Neural cell (in vitro differentiated cells): ENCODE data around the gene FAM131B. TPM values are rescaled to one million over a fixed set of nuclear protein-coding genes. Genes with fewer than 3 reads are reported as not detected.
A peak's percentile ranks its signal among the peaks of the same experiment; 100 is the strongest.

ENCODE experiments used
- H2AFZ ChIP-seq: fragments of 200-600, 300-800 bp; sonication (generic), shearing (Covaris generic); 2 replicates; pipeline ENCODE4 v1.6.0; 2014; ENCODE audit warnings: low read depth, mild to moderate bottlenecking, antibody characterized with exemption, low read length, moderate library complexity
- H3F3A ChIP-seq: fragments of 200-600 bp; shearing (Covaris generic); 2 replicates; pipeline ENCODE4 v1.6.1; 2016; ENCODE audit warnings: mild to moderate bottlenecking, moderate library complexity, mixed read lengths, antibody characterized with exemption, low read length; ENCODE audit not compliant: insufficient read depth, poor library complexity, severe bottlenecking
- H3K27ac ChIP-seq: fragments of 200-600, 300-800 bp; sonication (generic), shearing (Covaris generic); 2 replicates; pipeline ENCODE4 v1.5.1; 2014; ENCODE audit warnings: mild to moderate bottlenecking, low read length, moderate library complexity
- H3K27me3 ChIP-seq: fragments of 300-800, 200-600 bp; sonication (generic), shearing (Covaris generic); 2 replicates; pipeline ENCODE4 v1.6.0; 2014; ENCODE audit warnings: mild to moderate bottlenecking, low read depth, low read length, moderate library complexity; ENCODE audit not compliant: insufficient read depth
- H3K36me3 ChIP-seq: fragments of 300-800, 200-600 bp; sonication (generic), shearing (Covaris generic); 2 replicates; pipeline ENCODE4 v1.5.1; 2014; ENCODE audit warnings: mild to moderate bottlenecking, antibody characterized with exemption, low read length, moderate library complexity; ENCODE audit not compliant: insufficient read depth
- H3K4me2 ChIP-seq: fragments of 300-800, 200-600 bp; sonication (generic), shearing (Covaris generic); 2 replicates; pipeline ENCODE4 v1.6.0; 2014; ENCODE audit warnings: mild to moderate bottlenecking, low read length
- H3K4me3 ChIP-seq: fragments of 300-800, 200-600 bp; sonication (generic), shearing (Covaris generic); 2 replicates; pipeline ENCODE4 v1.5.1; 2014; ENCODE audit warnings: mild to moderate bottlenecking, low read length, moderate library complexity
- H3K79me2 ChIP-seq: fragments of 200-600 bp; shearing (Covaris generic); replicated peaks from 2 replicates; pipeline ENCODE4 v1.6.0; 2014; ENCODE audit warnings: mild to moderate bottlenecking, low read length, moderate library complexity; ENCODE audit not compliant: insufficient read depth
- H3K9ac ChIP-seq: fragments of 300-800, 200-600 bp; sonication (generic), shearing (Covaris generic); 2 replicates; pipeline ENCODE4 v1.6.1; 2016; ENCODE audit warnings: mild to moderate bottlenecking, low read length, mixed read lengths
- H3K9me2 ChIP-seq: fragments of 200-600 bp; shearing (Covaris generic); 2 replicates; pipeline ENCODE4 v1.6.1; 2016; ENCODE audit warnings: mild to moderate bottlenecking, low read length, mixed read lengths; ENCODE audit not compliant: insufficient read depth
- H3K9me3 ChIP-seq: fragments of 200-600, 300-800 bp; sonication (generic), shearing (Covaris generic); 2 replicates; pipeline ENCODE4 v1.6.1; 2016; ENCODE audit warnings: mild to moderate bottlenecking, mixed run types, low read length, moderate library complexity, mixed read lengths
- H4K20me1 ChIP-seq: fragments of 200-600 bp; shearing (Covaris generic); 2 replicates; pipeline ENCODE4 v1.6.1; 2016; ENCODE audit warnings: mild to moderate bottlenecking, mixed run types; ENCODE audit not compliant: insufficient read depth
- EP300 ChIP-seq: fragments of 450-650 bp; conservative IDR thresholded peaks from 2 replicates; pipeline ENCODE4 v1.6.1; 2014; ENCODE audit warnings: antibody characterized with exemption, mild to moderate bottlenecking, moderate library complexity; ENCODE audit not compliant: poor library complexity, severe bottlenecking
- EZH2 ChIP-seq: fragments of 200-600, 300-800 bp; shearing (Covaris generic), sonication (generic); IDR thresholded peaks from 2 replicates; pipeline ENCODE4 v1.6.1; 2014; ENCODE audit warnings: antibody characterized with exemption, low read length, borderline replicate concordance, mild to moderate bottlenecking; ENCODE audit not compliant: insufficient read depth, poor library complexity, severe bottlenecking
- MXI1 ChIP-seq: fragments of 450-650 bp; conservative IDR thresholded peaks from 2 replicates; pipeline ENCODE4 v1.6.1; 2014; ENCODE audit warnings: antibody characterized with exemption, mild to moderate bottlenecking; ENCODE audit not compliant: poor library complexity, severe bottlenecking
- POLR2AphosphoS5 ChIP-seq: IDR thresholded peaks from 2 replicates; pipeline ENCODE4 v1.6.1; 2012
- SMC3 ChIP-seq: fragments of 450-650 bp; conservative IDR thresholded peaks from 2 replicates; pipeline ENCODE4 v1.6.1; 2014; ENCODE audit warnings: antibody characterized with exemption, mild to moderate bottlenecking, moderate library complexity; ENCODE audit not compliant: poor library complexity
- TAF1 ChIP-seq: IDR thresholded peaks from 2 replicates; pipeline ENCODE4 v1.6.1; 2012; ENCODE audit warnings: low read depth
- polyA plus RNA-seq: library from polyadenylated mRNA; depleted of rRNA; stranded (reverse); fragments of >200 nt; gene quantifications from 2 replicates; pipeline ENCODE4 v1.2.3, GENCODE V29; 2014
- TF ChIP-seq, protein P1 (sequence below): IDR thresholded peaks from 2 replicates; pipeline ENCODE4 v1.6.1; 2012; ENCODE audit warnings: borderline replicate concordance
- TF ChIP-seq, protein P2 (sequence below): fragments of 450-650 bp; IDR thresholded peaks from 2 replicates; pipeline ENCODE4 v1.5.1; 2014; ENCODE audit warnings: antibody characterized with exemption, mild to moderate bottlenecking, moderate library complexity; ENCODE audit not compliant: poor library complexity, severe bottlenecking

The FAM131B gene
- polyA plus RNA-seq, 1 donor from 2014 or later, result 45.9 TPM

DNA sequence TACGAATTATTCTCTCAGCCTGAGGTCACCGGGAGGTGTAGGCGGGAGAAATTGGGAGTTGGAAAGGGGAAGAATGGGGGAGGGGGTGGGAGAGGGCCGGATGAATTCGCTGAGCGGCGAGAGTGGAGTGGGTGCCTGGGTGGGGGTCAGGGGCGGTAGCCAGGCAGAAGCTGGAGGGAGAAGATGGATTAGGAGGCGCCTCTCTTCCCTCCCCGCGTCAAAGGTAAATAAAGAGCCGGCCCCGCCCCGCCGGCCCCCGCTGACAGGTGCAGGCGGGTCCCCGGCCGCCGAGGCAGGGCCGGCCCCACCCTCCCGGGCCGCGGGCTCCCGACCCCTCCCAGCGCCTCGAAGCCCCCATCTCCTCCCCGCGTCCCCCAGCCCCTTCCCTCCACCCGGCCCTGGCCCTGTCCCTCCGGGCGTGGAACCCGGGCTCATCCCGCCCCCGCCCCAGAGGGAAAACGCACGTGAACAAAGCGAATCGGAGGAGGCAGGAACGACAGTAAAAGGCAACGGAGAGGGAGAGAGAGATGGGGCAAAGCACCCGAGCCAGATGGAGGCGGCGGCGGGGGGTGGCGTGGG, 872 bp downstream of the FAM131B start:
- Histone ChIP-seq H3K9me3 (no peaks in the 10 kb centered on the region), H3K4me3 (peak overlapping the region; percentile 97), H3F3A (no peaks in the 10 kb centered on the region), H3K27me3 (no peaks in the 10 kb centered on the region), H4K20me1 (no peaks in the 10 kb centered on the region), H3K4me2 (peak overlapping the region; percentile 44), H3K27ac (peak overlapping the region; percentile 92), H3K9me2 (no peaks in the 10 kb centered on the region), H3K36me3 (no peaks in the 10 kb centered on the region), H3K79me2 (peaks cover 13% of the 10 kb centered on the region), H2AFZ (peak overlapping the region; percentile 98), H3K9ac (peak overlapping the region; percentile 100)
- TF ChIP-seq, protein P1, sequence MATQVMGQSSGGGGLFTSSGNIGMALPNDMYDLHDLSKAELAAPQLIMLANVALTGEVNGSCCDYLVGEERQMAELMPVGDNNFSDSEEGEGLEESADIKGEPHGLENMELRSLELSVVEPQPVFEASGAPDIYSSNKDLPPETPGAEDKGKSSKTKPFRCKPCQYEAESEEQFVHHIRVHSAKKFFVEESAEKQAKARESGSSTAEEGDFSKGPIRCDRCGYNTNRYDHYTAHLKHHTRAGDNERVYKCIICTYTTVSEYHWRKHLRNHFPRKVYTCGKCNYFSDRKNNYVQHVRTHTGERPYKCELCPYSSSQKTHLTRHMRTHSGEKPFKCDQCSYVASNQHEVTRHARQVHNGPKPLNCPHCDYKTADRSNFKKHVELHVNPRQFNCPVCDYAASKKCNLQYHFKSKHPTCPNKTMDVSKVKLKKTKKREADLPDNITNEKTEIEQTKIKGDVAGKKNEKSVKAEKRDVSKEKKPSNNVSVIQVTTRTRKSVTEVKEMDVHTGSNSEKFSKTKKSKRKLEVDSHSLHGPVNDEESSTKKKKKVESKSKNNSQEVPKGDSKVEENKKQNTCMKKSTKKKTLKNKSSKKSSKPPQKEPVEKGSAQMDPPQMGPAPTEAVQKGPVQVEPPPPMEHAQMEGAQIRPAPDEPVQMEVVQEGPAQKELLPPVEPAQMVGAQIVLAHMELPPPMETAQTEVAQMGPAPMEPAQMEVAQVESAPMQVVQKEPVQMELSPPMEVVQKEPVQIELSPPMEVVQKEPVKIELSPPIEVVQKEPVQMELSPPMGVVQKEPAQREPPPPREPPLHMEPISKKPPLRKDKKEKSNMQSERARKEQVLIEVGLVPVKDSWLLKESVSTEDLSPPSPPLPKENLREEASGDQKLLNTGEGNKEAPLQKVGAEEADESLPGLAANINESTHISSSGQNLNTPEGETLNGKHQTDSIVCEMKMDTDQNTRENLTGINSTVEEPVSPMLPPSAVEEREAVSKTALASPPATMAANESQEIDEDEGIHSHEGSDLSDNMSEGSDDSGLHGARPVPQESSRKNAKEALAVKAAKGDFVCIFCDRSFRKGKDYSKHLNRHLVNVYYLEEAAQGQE, result no peak
- TF ChIP-seq SMC3, result no peak
- TF ChIP-seq TAF1, result peak; percentile 53
- TF ChIP-seq MXI1, result peak; percentile 11
- peak; percentile 46 for TF ChIP-seq POLR2AphosphoS5
- TF ChIP-seq EP300, result no peak
- TF ChIP-seq, protein P2, sequence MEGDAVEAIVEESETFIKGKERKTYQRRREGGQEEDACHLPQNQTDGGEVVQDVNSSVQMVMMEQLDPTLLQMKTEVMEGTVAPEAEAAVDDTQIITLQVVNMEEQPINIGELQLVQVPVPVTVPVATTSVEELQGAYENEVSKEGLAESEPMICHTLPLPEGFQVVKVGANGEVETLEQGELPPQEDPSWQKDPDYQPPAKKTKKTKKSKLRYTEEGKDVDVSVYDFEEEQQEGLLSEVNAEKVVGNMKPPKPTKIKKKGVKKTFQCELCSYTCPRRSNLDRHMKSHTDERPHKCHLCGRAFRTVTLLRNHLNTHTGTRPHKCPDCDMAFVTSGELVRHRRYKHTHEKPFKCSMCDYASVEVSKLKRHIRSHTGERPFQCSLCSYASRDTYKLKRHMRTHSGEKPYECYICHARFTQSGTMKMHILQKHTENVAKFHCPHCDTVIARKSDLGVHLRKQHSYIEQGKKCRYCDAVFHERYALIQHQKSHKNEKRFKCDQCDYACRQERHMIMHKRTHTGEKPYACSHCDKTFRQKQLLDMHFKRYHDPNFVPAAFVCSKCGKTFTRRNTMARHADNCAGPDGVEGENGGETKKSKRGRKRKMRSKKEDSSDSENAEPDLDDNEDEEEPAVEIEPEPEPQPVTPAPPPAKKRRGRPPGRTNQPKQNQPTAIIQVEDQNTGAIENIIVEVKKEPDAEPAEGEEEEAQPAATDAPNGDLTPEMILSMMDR, result no peak

DNA sequence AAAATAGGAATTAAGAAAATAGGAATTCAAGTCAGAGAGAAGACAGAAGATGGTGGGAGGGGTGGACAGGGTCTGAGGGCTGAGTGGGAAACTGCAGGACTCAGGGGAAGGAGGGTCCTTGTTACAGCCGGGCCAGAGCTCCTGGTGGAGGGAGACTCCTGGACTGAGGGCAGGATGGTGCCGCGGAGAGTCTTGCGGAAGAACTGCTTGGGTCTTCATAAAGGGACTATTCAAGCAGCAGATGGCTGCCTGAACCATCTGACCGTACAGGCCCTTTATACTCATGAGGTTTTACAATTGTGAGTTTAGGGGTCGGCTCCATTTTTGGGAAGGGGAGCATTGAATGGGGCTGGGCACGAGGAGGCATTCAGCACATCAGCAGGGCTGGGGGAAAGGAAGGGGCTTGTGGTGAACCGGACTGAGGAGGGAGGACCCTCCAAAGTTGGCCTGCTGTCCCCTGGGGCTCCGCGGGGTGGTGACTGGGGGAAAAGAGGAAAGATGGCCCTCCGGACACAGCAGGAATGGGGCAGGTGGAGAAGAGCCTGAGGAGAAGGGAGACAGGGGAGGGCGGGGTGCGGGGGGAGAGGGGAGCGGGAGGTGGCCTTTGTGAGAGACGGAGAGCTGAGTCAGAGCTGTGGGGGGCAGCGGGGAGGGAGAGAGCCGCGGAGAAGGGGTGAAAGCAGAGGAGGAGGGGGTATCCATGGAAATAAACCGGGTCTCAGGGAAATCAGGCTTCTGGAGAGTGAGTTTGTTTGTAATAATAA, 1.5 kb downstream of the FAM131B start:
- TF ChIP-seq, protein P2, result no peak
- TF ChIP-seq TAF1, result no peak
- no peak for TF ChIP-seq EP300
- TF ChIP-seq EZH2, result no peak
- TF ChIP-seq POLR2AphosphoS5, result peak; percentile 40
- no peaks in the 10 kb centered on the region for H3K27me3 ChIP-seq
- no peaks in the 10 kb centered on the region for H4K20me1 ChIP-seq
- H3K27ac ChIP-seq, result peak overlapping the region; percentile 92
- H3K4me2 ChIP-seq, result peak overlapping the region; percentile 44
- H3K9ac ChIP-seq, result peak overlapping the region; percentile 100
- H3K9me3 ChIP-seq, result no peaks in the 10 kb centered on the region
- H2AFZ ChIP-seq, result peak overlapping the region; percentile 60
- no peaks in the 10 kb centered on the region for H3K36me3 ChIP-seq
- peak overlapping the region; percentile 97 for H3K4me3 ChIP-seq
- H3K79me2 ChIP-seq, result peaks cover 13% of the 10 kb centered on the region
- H3K9me2 ChIP-seq, result no peaks in the 10 kb centered on the region
- no peaks in the 10 kb centered on the region for H3F3A ChIP-seq
